GF-D8 (cell line): ENCODE data around the gene UBASH3A.

Experiments used
- DNase-seq: peaks from one replicate; lab custom pipeline; 2025; lab: John Stamatoyannopoulos, UW

The UBASH3A gene

DNA sequence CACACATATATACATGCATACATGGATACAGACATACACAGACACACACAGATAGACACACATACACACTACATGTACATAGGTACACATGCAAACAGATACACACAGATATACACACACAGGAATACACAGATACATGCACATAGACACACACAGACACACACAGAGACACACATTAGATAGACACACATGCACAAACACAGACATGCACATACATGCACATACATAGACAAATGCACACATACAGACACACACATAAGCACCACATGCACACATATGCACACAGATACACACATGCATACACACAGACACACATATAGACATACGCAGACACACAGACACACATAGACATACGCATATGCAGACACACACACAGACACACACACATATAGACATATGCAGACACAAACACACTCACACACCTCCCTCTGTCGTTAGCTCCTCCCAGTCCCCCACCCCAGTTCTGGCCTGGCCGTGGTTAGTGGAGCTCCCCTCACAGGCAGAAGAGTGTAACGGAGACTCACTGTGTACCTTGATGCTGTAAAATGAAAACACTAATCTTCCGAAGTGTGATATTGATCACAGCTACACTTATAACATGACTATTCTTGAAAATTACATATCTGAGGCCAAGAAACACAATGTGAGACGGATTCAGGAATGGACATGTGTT lies 7.6 kb downstream of the UBASH3A start:
- no peak for DNase-seq

GRCh38 chr21:42411891-42412635 lies 8.4 kb downstream of the UBASH3A start:
- no peak for DNase-seq

GRCh38 chr21:42412636-42412933 lies 8.9 kb downstream of the UBASH3A start:
- no peak for DNase-seq

GRCh38 chr21:42413093-42413492 lies 9.4 kb downstream of the UBASH3A start:
- DNase-seq = no peak

- DNase-seq = no peak
These were observed 9.8 kb downstream of the UBASH3A start for GRCh38 chr21:42413500-42413899.

- no peak for DNase-seq
These were observed 10.4 kb downstream of the UBASH3A start for GRCh38 chr21:42414066-42414465.

- DNase-seq = no peak
These were observed 10.8 kb downstream of the UBASH3A start for GRCh38 chr21:42414553-42414927.

- no peak for DNase-seq
These were observed 11.4 kb downstream of the UBASH3A start for GRCh38 chr21:42414928-42415769.

DNA sequence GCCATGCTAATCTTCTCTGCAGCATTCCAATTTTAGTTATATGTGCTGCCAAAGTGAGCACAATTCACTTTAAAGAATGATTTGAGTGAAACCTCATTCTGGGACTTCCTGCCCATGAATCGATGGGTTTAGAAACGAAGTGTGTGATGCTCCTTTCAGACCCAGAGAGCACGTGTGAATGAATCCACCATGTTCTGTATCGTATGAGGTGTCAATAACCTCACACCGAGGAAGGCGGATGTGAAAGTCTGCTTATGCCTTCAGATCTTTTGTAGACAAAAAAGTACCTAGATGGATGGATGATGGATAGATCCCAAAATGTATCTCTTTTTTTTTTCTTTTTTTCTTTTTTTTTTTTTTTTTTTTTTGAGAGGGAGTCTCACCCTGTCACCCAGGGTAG lies 13.8 kb downstream of the UBASH3A start:
- DNase-seq = no peak

- DNase-seq = no peak
These were observed 15.2 kb downstream of the UBASH3A start for GRCh38 chr21:42418886-42419285.

- DNase-seq = no peak
These were observed 16.1 kb downstream of the UBASH3A start for GRCh38 chr21:42419845-42420244.

- no peak for DNase-seq
These were observed 17.5 kb downstream of the UBASH3A start for GRCh38 chr21:42421018-42421793.

DNA sequence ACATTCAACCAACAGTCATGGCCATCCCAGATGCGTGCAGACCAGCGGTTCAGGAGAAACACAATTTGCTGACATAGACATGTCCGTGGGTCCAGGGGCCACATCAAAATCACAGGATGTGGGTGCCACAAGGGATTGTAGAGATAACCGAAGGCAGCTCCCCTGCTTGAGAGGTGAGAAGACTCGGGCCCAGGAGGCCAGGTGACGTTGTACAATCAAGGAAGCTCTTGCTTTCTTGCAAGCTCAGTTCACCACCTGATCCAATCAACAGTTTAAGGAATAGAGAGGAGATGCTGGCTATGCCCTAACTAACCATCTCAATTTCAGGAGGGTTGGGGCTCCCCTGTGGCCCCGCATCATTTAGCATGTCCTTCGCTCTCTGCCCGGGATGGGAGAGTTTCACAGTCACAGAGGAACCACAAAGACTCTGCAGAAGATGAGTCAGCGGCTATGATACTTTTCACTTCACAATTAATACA lies 19.5 kb downstream of the UBASH3A start:
- no peak for DNase-seq

- DNase-seq = no peak
These were observed 20.0 kb downstream of the UBASH3A start for GRCh38 chr21:42423685-42424084.

GRCh38 chr21:42424914-42425541 lies 21.3 kb downstream of the UBASH3A start:
- DNase-seq = peak; percentile 98

DNA sequence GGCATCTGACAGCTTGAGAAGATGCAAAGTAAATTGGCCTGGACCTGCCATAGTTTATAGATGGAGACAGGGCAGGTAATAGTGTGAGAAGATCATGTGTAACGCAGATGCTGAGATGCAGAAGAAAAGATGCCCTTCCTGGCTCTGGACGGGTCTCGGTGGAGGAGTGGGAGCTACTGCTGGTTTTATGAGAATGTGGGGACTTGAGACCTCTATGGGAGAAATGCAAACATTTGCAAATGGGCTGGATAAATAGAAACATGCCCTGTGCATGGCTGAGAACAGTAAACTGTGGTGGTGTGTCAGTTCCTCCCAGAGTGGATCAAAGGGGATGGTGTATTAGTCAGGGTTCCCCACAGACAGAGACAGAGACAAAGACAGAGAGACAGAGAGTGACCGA lies 21.9 kb downstream of the UBASH3A start:
- no peak for DNase-seq

DNA sequence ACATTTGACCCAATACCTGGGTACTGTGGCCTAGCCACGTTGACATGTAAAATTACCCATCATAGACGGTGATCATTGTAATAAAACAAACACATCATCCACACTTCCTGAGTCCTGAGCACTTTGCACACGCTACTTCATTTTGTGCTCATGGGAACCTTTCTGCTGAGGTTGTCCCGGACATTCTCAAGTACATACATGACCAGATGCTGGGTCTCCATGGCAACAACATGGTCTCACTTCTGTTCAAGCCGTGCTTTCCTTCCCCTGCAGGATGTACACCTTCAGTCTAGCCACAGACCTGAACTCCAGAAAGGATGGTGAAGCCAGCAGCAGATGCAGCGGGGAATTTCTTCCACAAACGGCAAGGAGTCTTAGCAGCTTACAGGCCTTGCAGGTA lies 22.7 kb downstream of the UBASH3A start:
- no peak for DNase-seq

DNA sequence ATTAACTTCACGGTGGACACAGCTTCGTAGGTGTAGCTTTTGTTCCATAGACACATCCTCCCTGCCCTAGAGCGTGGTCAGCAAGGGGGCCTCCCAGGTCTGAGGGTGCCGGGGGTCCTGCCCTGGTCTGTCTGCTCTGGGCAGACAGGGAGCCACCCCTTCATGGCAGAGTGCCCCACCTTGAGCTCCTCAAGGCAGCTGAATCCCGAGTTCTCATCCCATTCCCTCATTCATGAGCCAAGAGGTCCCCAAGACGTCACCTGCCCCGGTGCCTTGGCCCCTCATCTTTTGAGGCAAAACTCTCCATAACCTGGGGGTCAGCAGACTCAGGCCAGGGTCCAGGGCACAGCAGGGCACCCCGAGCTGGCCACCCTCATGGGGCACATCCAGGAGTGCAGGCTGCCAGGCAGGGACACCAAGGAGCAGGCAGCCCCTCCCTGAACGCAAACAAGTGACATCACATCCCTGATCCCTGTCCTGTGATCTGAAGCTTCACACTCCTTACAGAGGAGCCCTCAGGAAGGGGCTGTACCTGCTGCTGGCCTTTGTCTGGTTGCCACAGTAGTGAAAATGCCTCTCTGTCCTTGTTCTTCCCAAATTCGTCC lies 23.3 kb downstream of the UBASH3A start:
- no peak for DNase-seq

- peak; percentile 25 for DNase-seq
These were observed 24.2 kb downstream of the UBASH3A start for GRCh38 chr21:42427809-42428419.

GRCh38 chr21:42429021-42429420 lies 25.3 kb downstream of the UBASH3A start:
- DNase-seq = no peak

GRCh38 chr21:42429856-42430255 lies 26.2 kb downstream of the UBASH3A start:
- DNase-seq = no peak
